Measurements from ENCODE around the gene CGNL1.

GRCh38 chr15:57597431-57597830 is 221.1 kb downstream of the CGNL1 start:
- TF ChIP-seq CTCF (conservative IDR thresholded peaks at IDR 0.05), result no peak
- TF ChIP-seq ZFX (IDR thresholded peaks at IDR 0.05), result no peak

All from C4-2B (cell line).